ENCODE data around the gene CCND2.
A peak's percentile ranks its signal among the peaks of the same experiment; 100 is the strongest.

The CCND2 gene

GRCh38 chr12:4289998-4290790 lies 16.6 kb downstream of the CCND2 start:
- no peak for DNase-seq (ENCODE audit: low read depth)

- DNase-seq (ENCODE audit: low read depth) = no peak
These were observed 18.9 kb downstream of the CCND2 start for GRCh38 chr12:4292341-4293073.

GRCh38 chr12:4293299-4293965 lies 19.9 kb downstream of the CCND2 start:
- DNase-seq (ENCODE audit: low read depth) = no peak

- DNase-seq (ENCODE audit: low read depth) = no peak
These were observed 20.5 kb downstream of the CCND2 start for GRCh38 chr12:4293966-4294505.

GRCh38 chr12:4296751-4297150 lies 23.2 kb downstream of the CCND2 start:
- no peak for DNase-seq (ENCODE audit: low read depth)

GRCh38 chr12:4297617-4298016 lies 24.1 kb downstream of the CCND2 start:
- no peak for DNase-seq (ENCODE audit: low read depth)

- no peak for DNase-seq (ENCODE audit: low read depth)
These were observed 27.3 kb downstream of the CCND2 start for GRCh38 chr12:4300883-4301282.

- DNase-seq (ENCODE audit: low read depth) = no peak
These were observed 28.5 kb downstream of the CCND2 start for GRCh38 chr12:4301932-4302501.

- DNase-seq (ENCODE audit: low read depth) = no peak
These were observed 29.3 kb downstream of the CCND2 start for GRCh38 chr12:4302881-4303280.

- no peak for DNase-seq (ENCODE audit: low read depth)
These were observed 30.2 kb downstream of the CCND2 start for GRCh38 chr12:4303750-4304149.

- DNase-seq (ENCODE audit: low read depth) = peak; percentile 17
These were observed 34.2 kb downstream of the CCND2 start for GRCh38 chr12:4307593-4308333.

- no peak for DNase-seq (ENCODE audit: low read depth)
These were observed 34.9 kb downstream of the CCND2 start for GRCh38 chr12:4308334-4308950.

- DNase-seq (ENCODE audit: low read depth) = no peak
These were observed 38.2 kb downstream of the CCND2 start for GRCh38 chr12:4311776-4312175.

GRCh38 chr12:4312251-4312650 lies 38.7 kb downstream of the CCND2 start:
- no peak for DNase-seq (ENCODE audit: low read depth)

- no peak for DNase-seq (ENCODE audit: low read depth)
These were observed 46.9 kb downstream of the CCND2 start for GRCh38 chr12:4320497-4320852.

- peak; percentile 71 for DNase-seq (ENCODE audit: low read depth)
These were observed 47.5 kb downstream of the CCND2 start, which contains the start of gene TIGAR for GRCh38 chr12:4320853-4321701. Gene TIGAR (plus strand): TSS chr12:4321213. CDS start chr12:4321272, 59 bp downstream.

GRCh38 chr12:4322726-4323125 lies 49.2 kb downstream of the CCND2 start:
- DNase-seq (ENCODE audit: low read depth) = no peak
